IgD-negative memory B cell (primary cell): ENCODE data around the gene RNF5. TPM values are rescaled to one million over a fixed set of nuclear protein-coding genes. Genes with fewer than 3 reads are reported as not detected.

Experiments used
- H3K27ac Mint-ChIP-seq, 3 donors: one replicate each; pipeline ENCODE4 v1.8.0; 2020 to 2022; ENCODE audit warnings: mild to moderate bottlenecking in 3 of 3, mixed read lengths in 3 of 3, moderate library complexity in 1 of 3
- H3K27me3 Mint-ChIP-seq: one replicate; pipeline ENCODE4 v1.8.0; 2021; ENCODE audit warnings: mixed read lengths
- H3K36me3 Mint-ChIP-seq: one replicate; pipeline ENCODE4 v1.8.0; 2020; ENCODE audit warnings: mild to moderate bottlenecking, mixed read lengths
- H3K4me1 Mint-ChIP-seq, 3 donors: one replicate each; pipeline ENCODE4 v1.8.0; 2020 to 2022; ENCODE audit warnings: mixed read lengths in 3 of 3, mild to moderate bottlenecking in 1 of 3
- H3K4me3 Mint-ChIP-seq, 4 donors: one replicate each; pipeline ENCODE4 v1.8.0; 2020 to 2022; ENCODE audit warnings: mild to moderate bottlenecking in 4 of 4, mixed read lengths in 4 of 4, moderate library complexity in 3 of 4
- H3K9me3 Mint-ChIP-seq, 3 donors: one replicate each; pipeline ENCODE4 v1.8.0; 2020 to 2021; ENCODE audit warnings: mixed read lengths in 3 of 3, mild to moderate bottlenecking in 1 of 3
- polyA plus RNA-seq: library from polyadenylated mRNA; unstranded; fragments of 300-500 nt; fragmentation: Illumina TruSeq; gene quantifications from one replicate; pipeline ENCODE4 v1.2.3, GENCODE V29; 2021

The RNF5 gene
- polyA plus RNA-seq, 1 donor from 2014 or later = 88.8 TPM

GRCh38 chr6:32148289-32149091 lies 29.7 kb upstream of the RNF5 start:
- Mint-ChIP-seq H3K27ac (peak overlapping the region in 1 of 3 donors; percentile 88), H3K4me3 (peak overlapping the region; percentile 44 to 85 (median 68)), H3K9me3 (peaks cover 0 to 4% (median 0%) of the 10 kb centered on the region in 3 donors), H3K36me3 (no peaks in the 10 kb centered on the region), H3K4me1 (peaks cover 10 to 16% (median 13%) of the 10 kb centered on the region in 3 donors), H3K27me3 (peaks cover 47% of the 10 kb centered on the region)

- H3K4me3 Mint-ChIP-seq = peak overlapping the region; percentile 44 to 85 (median 50)
- peaks cover 0 to 4% (median 0%) of the 10 kb centered on the region in 3 donors for H3K9me3 Mint-ChIP-seq
- no peaks in the 10 kb centered on the region for H3K36me3 Mint-ChIP-seq
- H3K4me1 Mint-ChIP-seq = peaks cover 14 to 20% (median 14%) of the 10 kb centered on the region in 3 donors
- H3K27ac Mint-ChIP-seq = peak overlapping the region in 1 of 3 donors; percentile 88
- H3K27me3 Mint-ChIP-seq = peaks cover 52% of the 10 kb centered on the region
Measured at GRCh38 chr6:32149092-32149755, 29.0 kb upstream of the RNF5 start.

GRCh38 chr6:32149932-32150870 lies 28.0 kb upstream of the RNF5 start:
- H3K27ac Mint-ChIP-seq = peak overlapping the region in 1 of 3 donors; percentile 74
- peak overlapping the region in 1 of 4 donors; percentile 87 for H3K4me3 Mint-ChIP-seq
- no peaks in the 10 kb centered on the region for H3K36me3 Mint-ChIP-seq
- peaks cover 0 to 4% (median 0%) of the 10 kb centered on the region in 3 donors for H3K9me3 Mint-ChIP-seq
- H3K4me1 Mint-ChIP-seq = peaks cover 19 to 26% (median 20%) of the 10 kb centered on the region in 3 donors
- H3K27me3 Mint-ChIP-seq = peaks cover 52% of the 10 kb centered on the region

- no peaks in the 10 kb centered on the region for H3K36me3 Mint-ChIP-seq
- peaks cover 52% of the 10 kb centered on the region for H3K27me3 Mint-ChIP-seq
- no peak overlapping the region for H3K27ac Mint-ChIP-seq
- peaks cover 0 to 4% (median 0%) of the 10 kb centered on the region in 3 donors for H3K9me3 Mint-ChIP-seq
- H3K4me1 Mint-ChIP-seq = peaks cover 17 to 27% (median 19%) of the 10 kb centered on the region in 3 donors
- H3K4me3 Mint-ChIP-seq = peak overlapping the region in 2 of 4 donors; percentile 19 to 25
Measured at GRCh38 chr6:32151181-32151862, 26.9 kb upstream of the RNF5 start.

DNA sequence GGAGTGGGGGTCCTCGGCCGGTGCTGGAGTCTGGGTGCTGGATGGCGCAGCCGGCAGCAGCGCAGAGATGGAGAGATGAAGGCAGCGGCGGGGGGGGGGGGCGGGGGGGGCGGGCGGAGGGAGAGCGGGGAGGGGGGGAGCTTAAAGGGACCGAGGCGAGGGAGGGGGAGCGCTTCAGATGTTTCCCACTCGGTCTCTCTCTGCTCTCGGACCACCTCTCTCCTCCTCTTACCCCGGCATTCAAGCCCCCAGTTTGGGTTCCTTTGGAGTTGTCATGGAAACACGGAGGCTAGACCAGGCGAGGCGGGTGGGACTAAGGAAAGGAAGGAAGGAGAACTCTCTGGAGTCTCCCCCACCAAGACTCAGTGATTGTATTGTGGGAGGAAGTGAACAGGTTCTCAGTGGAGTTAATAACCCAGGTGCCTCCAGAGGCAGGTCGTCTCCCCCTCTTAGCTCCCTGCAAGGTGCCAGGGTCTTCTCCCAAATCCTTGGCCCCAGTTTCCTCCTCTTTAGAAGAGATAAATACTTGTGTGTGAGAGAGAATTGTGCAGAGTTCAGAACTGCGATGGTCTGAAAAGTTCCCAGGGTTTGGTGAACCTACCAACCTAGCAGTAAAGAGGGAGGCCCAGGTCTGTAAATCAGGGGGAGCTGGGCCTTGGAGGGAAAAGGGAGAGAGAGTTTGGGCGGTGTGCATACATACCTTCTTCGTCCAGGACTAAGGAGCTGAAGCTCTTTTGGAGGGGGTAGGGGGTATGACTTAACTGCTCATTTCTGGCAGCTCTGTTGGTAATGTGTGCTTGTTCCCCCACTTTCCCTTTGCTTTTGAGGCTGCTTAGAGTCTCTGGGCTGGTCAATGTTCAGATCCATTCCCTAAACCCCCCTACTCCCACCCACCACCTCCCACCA lies 26.1 kb upstream of the RNF5 start, which contains the start of gene PRRT1:
PRRT1 (minus strand) TSS at position 77 of the 906 bp plus-strand sequence. CDS start 112 bp downstream, outside the sequence.
- Mint-ChIP-seq H3K4me1 (peaks cover 17 to 27% (median 19%) of the 10 kb centered on the region in 3 donors), H3K9me3 (peaks cover 0 to 4% (median 0%) of the 10 kb centered on the region in 3 donors), H3K4me3 (peak within 1 kb of the TSS in 3 of 4 donors; percentile 19 to 82 (median 70)), H3K27ac (peak within 1 kb of the TSS in 1 of 3 donors; percentile 21), H3K27me3 (peaks cover 52% of the 10 kb centered on the region), H3K36me3 (no peaks in the 10 kb centered on the region)

DNA sequence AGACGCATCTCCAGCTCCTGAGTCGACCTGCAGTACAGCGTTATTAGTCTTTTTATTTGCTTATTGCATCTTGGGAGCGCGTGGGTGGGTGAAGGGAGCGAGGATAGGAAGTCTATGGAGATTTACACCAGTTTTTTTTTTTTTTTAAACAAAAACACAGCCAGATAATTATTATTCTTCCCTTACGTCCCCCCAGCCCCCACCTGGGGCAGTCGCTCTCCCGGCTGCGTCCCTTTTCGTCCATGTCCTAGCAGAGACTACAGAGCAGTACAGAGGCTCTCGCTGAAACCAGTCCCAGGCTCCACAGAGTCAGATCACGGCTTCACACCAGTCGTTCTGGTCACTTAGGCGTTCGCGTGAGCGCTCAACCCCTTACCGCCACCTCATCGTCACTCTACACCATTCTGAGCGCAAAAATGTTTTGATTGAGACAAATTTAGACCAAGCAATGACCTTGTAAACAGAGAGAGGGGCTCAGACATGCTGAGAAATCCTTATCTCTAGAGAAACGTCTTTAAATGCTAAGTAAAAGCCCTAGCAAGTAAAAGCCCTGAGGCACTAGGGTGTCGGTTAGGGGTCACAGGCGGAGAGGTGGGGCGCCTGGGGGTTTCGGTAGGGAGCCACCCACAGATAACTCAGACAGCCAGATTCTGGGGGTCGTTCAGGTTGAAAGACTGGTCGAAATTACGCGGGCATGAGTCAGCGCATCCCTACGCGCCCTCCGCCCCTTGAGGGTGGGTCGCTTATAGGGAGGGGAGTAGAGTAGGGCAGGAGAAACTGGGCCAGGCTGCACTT lies 25.2 kb upstream of the RNF5 start:
- peaks cover 44% of the 10 kb centered on the region for H3K27me3 Mint-ChIP-seq
- peak overlapping the region in 1 of 3 donors; percentile 15 for H3K27ac Mint-ChIP-seq
- H3K9me3 Mint-ChIP-seq = peaks cover 0 to 4% (median 0%) of the 10 kb centered on the region in 3 donors
- no peaks in the 10 kb centered on the region for H3K36me3 Mint-ChIP-seq
- peaks cover 17 to 27% (median 19%) of the 10 kb centered on the region in 3 donors for H3K4me1 Mint-ChIP-seq
- peak overlapping the region; percentile 26 to 92 (median 84) for H3K4me3 Mint-ChIP-seq

- Mint-ChIP-seq H3K4me1 (peaks cover 15 to 22% (median 19%) of the 10 kb centered on the region in 3 donors), H3K27me3 (peaks cover 36% of the 10 kb centered on the region), H3K27ac (peak within 1 kb of the TSS; percentile 18 to 80 (median 58)), H3K9me3 (peaks cover 0 to 4% (median 0%) of the 10 kb centered on the region in 3 donors), H3K4me3 (peak within 1 kb of the TSS; percentile 82 to 100 (median 92)), H3K36me3 (no peaks in the 10 kb centered on the region)
Measured at GRCh38 chr6:32153564-32154513, 24.4 kb upstream of the RNF5 start, which contains the start of gene PPT2. PPT2 (plus strand) TSS chr6:32154141; CDS start chr6:32154595, 454 bp downstream.

GRCh38 chr6:32154514-32155161 lies 23.6 kb upstream of the RNF5 start:
- Mint-ChIP-seq H3K4me3 (peak overlapping the region; percentile 82 to 100 (median 92)), H3K27me3 (peaks cover 31% of the 10 kb centered on the region), H3K4me1 (peaks cover 14 to 20% (median 19%) of the 10 kb centered on the region in 3 donors), H3K36me3 (no peaks in the 10 kb centered on the region), H3K9me3 (peaks cover 0 to 1% (median 0%) of the 10 kb centered on the region in 3 donors), H3K27ac (peak overlapping the region in 2 of 3 donors; percentile 58 to 80)

GRCh38 chr6:32156891-32157290 lies 21.3 kb upstream of the RNF5 start:
- H3K36me3 Mint-ChIP-seq = no peaks in the 10 kb centered on the region
- peaks cover 18% of the 10 kb centered on the region for H3K27me3 Mint-ChIP-seq
- H3K4me3 Mint-ChIP-seq = no peak overlapping the region
- peaks cover 14 to 19% (median 16%) of the 10 kb centered on the region in 3 donors for H3K4me1 Mint-ChIP-seq
- H3K9me3 Mint-ChIP-seq = no peaks in the 10 kb centered on the region
- H3K27ac Mint-ChIP-seq = no peak overlapping the region

DNA sequence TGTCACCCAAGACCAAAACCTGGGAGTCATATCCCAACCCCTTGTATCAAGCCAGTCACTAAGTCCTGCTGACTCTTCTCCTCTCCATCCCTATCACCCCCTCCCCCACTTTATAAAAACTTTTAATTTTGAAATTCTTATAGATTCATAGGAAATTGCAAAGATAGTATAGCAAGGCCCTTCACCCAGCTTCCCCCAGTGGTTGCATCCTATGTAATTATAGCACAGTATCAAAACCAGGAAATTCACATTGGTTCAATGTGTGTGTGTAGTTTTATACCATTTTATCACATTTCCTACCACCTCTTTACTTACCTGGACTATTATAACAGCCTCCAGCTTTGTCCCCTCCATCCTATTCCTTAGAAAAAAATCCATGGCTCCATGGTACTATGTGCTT lies 20.2 kb upstream of the RNF5 start:
- Mint-ChIP-seq H3K27me3 (peaks cover 8% of the 10 kb centered on the region), H3K27ac (no peak overlapping the region), H3K4me3 (no peak overlapping the region), H3K36me3 (no peaks in the 10 kb centered on the region), H3K4me1 (peaks cover 10 to 14% (median 14%) of the 10 kb centered on the region in 3 donors), H3K9me3 (no peaks in the 10 kb centered on the region)
